ENCODE data around the gene JAZF1. TPM values are rescaled to one million over a fixed set of nuclear protein-coding genes. Genes with fewer than 3 reads are reported as not detected.

Gene JAZF1
- total RNA-seq, 1 experiment from 2014 or later = 1.5 TPM

DNA sequence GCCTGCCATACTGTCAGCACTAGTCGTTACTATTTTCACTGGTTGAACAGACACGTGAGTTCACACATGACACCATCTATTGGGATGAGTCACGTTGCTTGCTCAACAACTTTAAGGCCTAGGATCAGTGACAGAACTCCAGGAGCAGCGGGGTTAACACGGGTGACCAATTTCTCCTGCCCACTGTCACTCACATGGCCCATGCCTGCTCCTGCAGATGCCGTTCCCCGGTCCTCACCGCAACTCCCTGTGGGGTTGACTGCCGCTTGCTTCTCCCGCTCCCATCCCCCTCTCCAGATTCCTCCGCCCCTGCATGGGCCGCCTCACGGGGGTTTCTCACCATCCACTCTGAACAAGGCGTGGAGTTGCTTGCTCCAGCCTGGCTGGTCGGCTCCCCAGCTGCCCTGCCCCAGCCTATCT lies 312.5 kb downstream of the JAZF1 start:
- Histone ChIP-seq H3K27me3 (replicated peaks; ENCODE audit: insufficient read depth, low read depth, low read length, poor library complexity) (no peaks in the 10 kb centered on the region), H3K4me1 (ENCODE audit: insufficient read depth, low read length, poor library complexity, severe bottlenecking) (no peaks in the 10 kb centered on the region), H3K9me3 (ENCODE audit: low read depth, low read length, poor library complexity, severe bottlenecking) (no peaks in the 10 kb centered on the region), H3K36me3 (ENCODE audit: insufficient read depth, low read length, poor library complexity, severe bottlenecking) (no peaks in the 10 kb centered on the region), H3K4me3 (ENCODE audit: low read depth, low read length, poor library complexity, severe bottlenecking) (no peak overlapping the region), H3K27ac (ENCODE audit: low read depth, low read length, poor library complexity, severe bottlenecking) (no peak overlapping the region)
- intact Hi-C loops (cut with micrococcal nuclease; ENCODE audit: unreplicated experiment) = no loop called here
- no peak for DNase-seq (ENCODE audit: low spot score)
- no TSS peak for BruUV-seq (replicated peaks)
- no peak for TF ChIP-seq EZH2 (IDR thresholded peaks at IDR 0.05; ENCODE audit: borderline replicate concordance, low read depth, low read length, poor library complexity, severe bottlenecking)
- ChIA-PET CTCF (no interaction called here), POLR2A (ENCODE audit: low non-redundant PET) (no interaction called here)

DNA sequence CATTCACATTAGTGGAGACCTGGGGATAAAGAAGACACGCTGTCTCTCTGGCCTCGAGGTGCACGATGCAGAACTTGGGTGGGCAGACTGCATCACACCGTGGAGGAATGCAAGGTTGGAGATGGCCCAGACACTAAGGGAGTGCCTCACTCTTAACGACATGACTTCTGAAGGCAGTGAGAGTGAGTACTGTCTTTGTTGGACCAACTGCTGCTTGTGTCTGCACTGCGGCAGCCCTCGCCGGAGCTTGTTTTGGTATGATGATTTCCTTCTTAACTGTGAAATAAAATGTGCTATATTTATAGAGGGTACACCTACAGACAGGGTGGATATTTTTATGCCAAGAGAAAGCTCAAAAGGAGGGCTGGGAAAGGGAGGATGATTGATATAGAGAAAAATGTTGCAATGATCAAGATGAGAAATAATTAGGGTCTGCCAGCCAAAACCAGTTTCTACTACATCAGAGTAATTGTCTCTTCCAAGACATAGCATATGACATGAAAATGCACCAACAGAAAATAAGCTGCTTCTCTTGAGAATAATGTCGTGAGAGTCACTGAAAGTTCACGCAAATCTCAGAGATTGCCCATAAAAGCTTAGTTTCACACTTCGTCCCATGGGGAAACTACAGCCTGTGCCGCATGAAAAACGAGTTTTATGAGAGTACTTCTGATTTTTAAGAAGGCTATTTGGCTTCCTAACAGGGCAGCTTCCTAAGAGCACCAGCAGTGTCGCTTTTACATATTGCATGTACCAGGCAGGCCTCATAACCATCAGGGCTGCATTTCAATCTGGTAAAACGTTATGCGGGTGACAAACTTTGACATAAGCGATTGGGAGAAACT lies 313.5 kb downstream of the JAZF1 start:
- H3K4me1 ChIP-seq (ENCODE audit: insufficient read depth, low read length, poor library complexity, severe bottlenecking) = no peaks in the 10 kb centered on the region
- peaks cover 6% of the 10 kb centered on the region for H3K27me3 ChIP-seq (replicated peaks; ENCODE audit: insufficient read depth, low read depth, low read length, poor library complexity)
- no peaks in the 10 kb centered on the region for H3K36me3 ChIP-seq (ENCODE audit: insufficient read depth, low read length, poor library complexity, severe bottlenecking)
- BruUV-seq (replicated peaks) = no TSS peak
- TF ChIP-seq EZH2 (IDR thresholded peaks at IDR 0.05; ENCODE audit: borderline replicate concordance, low read depth, low read length, poor library complexity, severe bottlenecking) = no peak
- TF ChIP-seq, protein P1, sequence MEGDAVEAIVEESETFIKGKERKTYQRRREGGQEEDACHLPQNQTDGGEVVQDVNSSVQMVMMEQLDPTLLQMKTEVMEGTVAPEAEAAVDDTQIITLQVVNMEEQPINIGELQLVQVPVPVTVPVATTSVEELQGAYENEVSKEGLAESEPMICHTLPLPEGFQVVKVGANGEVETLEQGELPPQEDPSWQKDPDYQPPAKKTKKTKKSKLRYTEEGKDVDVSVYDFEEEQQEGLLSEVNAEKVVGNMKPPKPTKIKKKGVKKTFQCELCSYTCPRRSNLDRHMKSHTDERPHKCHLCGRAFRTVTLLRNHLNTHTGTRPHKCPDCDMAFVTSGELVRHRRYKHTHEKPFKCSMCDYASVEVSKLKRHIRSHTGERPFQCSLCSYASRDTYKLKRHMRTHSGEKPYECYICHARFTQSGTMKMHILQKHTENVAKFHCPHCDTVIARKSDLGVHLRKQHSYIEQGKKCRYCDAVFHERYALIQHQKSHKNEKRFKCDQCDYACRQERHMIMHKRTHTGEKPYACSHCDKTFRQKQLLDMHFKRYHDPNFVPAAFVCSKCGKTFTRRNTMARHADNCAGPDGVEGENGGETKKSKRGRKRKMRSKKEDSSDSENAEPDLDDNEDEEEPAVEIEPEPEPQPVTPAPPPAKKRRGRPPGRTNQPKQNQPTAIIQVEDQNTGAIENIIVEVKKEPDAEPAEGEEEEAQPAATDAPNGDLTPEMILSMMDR (conservative IDR thresholded peaks at IDR 0.05; ENCODE audit: low read depth, low read length) = no peak
- no peak for DNase-seq (ENCODE audit: low spot score)
- H3K9me3 ChIP-seq (ENCODE audit: low read depth, low read length, poor library complexity, severe bottlenecking) = no peaks in the 10 kb centered on the region
- POLR2A ChIA-PET (ENCODE audit: low non-redundant PET) = no interaction called here
- H3K4me3 ChIP-seq (ENCODE audit: low read depth, low read length, poor library complexity, severe bottlenecking) = no peak overlapping the region
- no peak overlapping the region for H3K27ac ChIP-seq (ENCODE audit: low read depth, low read length, poor library complexity, severe bottlenecking)
- intact Hi-C loops (cut with micrococcal nuclease; ENCODE audit: unreplicated experiment) = no loop called here
- CTCF ChIA-PET = no interaction called here

DNA sequence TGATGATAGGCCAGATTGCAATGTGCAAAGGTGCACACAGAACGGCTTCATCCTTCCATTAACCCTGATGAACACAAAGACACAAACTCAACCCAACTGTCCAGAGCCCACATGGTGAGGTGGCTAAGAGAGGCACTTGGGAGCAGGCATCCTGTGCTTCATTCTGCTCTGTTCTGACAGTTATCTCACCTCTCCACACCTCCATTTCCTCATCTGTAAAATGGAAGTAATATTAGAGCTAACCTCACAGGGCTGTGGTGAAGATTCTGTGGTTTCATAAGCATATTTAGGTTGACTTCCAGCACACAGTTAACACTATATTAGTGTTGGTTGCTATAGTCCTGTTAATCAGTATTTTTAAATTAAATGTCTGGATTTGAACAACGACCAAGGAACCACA lies 314.3 kb downstream of the JAZF1 start:
- Histone ChIP-seq H3K36me3 (ENCODE audit: insufficient read depth, low read length, poor library complexity, severe bottlenecking) (no peaks in the 10 kb centered on the region), H3K4me3 (ENCODE audit: low read depth, low read length, poor library complexity, severe bottlenecking) (no peak overlapping the region), H3K27ac (ENCODE audit: low read depth, low read length, poor library complexity, severe bottlenecking) (no peak overlapping the region), H3K27me3 (replicated peaks; ENCODE audit: insufficient read depth, low read depth, low read length, poor library complexity) (peaks cover 7% of the 10 kb centered on the region), H3K4me1 (ENCODE audit: insufficient read depth, low read length, poor library complexity, severe bottlenecking) (no peaks in the 10 kb centered on the region), H3K9me3 (ENCODE audit: low read depth, low read length, poor library complexity, severe bottlenecking) (no peaks in the 10 kb centered on the region)
- BruUV-seq (replicated peaks) = no TSS peak
- ChIA-PET CTCF (no interaction called here), POLR2A (ENCODE audit: low non-redundant PET) (no interaction called here)
- DNase-seq (ENCODE audit: low spot score) = no peak
- TF ChIP-seq EZH2 (IDR thresholded peaks at IDR 0.05; ENCODE audit: borderline replicate concordance, low read depth, low read length, poor library complexity, severe bottlenecking) = no peak
- TF ChIP-seq, protein P1 (conservative IDR thresholded peaks at IDR 0.05; ENCODE audit: low read depth, low read length) = no peak
- intact Hi-C loops (cut with micrococcal nuclease; ENCODE audit: unreplicated experiment) = no loop called here

DNA sequence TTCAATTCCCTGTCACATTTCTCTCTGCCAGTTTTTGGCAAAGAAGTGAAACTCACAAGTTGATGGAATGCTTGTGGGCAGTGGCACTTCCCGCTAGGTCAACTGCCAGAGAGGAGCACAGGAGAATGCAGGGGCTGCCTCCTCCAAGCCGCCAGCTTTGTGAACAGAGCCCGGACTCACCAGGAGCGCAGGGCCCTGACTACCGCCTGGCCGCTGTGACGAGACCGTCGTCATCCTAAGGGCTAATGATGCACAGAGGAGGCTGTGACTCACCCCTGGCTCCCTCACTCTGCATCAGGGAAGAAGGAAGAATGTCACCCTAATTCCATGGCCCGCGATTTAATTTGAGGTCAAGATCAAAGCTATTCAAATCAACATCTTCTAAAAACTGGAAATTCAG lies 316.7 kb downstream of the JAZF1 start:
- no peak overlapping the region for H3K27ac ChIP-seq (ENCODE audit: low read depth, low read length, poor library complexity, severe bottlenecking)
- no peaks in the 10 kb centered on the region for H3K9me3 ChIP-seq (ENCODE audit: low read depth, low read length, poor library complexity, severe bottlenecking)
- ChIA-PET CTCF (no interaction called here), POLR2A (ENCODE audit: low non-redundant PET) (no interaction called here)
- H3K4me3 ChIP-seq (ENCODE audit: low read depth, low read length, poor library complexity, severe bottlenecking) = no peak overlapping the region
- TF ChIP-seq, protein P1 (conservative IDR thresholded peaks at IDR 0.05; ENCODE audit: low read depth, low read length) = no peak
- TF ChIP-seq EZH2 (IDR thresholded peaks at IDR 0.05; ENCODE audit: borderline replicate concordance, low read depth, low read length, poor library complexity, severe bottlenecking) = no peak
- no peaks in the 10 kb centered on the region for H3K4me1 ChIP-seq (ENCODE audit: insufficient read depth, low read length, poor library complexity, severe bottlenecking)
- DNase-seq (ENCODE audit: low spot score) = no peak
- H3K27me3 ChIP-seq (replicated peaks; ENCODE audit: insufficient read depth, low read depth, low read length, poor library complexity) = peaks cover 11% of the 10 kb centered on the region
- no peaks in the 10 kb centered on the region for H3K36me3 ChIP-seq (ENCODE audit: insufficient read depth, low read length, poor library complexity, severe bottlenecking)
- intact Hi-C loops (cut with micrococcal nuclease; ENCODE audit: unreplicated experiment) = no loop called here
- no TSS peak for BruUV-seq (replicated peaks)
